GM21367 (cell line): ENCODE measurements around the gene ZDHHC3.
"Not testable (repeated sequence)": the region's sequence is repeated elsewhere in the genome, so short reads cannot be mapped to it uniquely, and the experiment has no call there.

Experiments
- ATAC-seq: cut with Tn5 transposase; IDR thresholded peaks from one replicate; pipeline ENCODE4 v1.9.1; 2021; ENCODE audit not compliant: unreplicated experiment

ZDHHC3 gene

GRCh38 chr3:44996556-44996969, 20.6 kb upstream of the ZDHHC3 start:
- no peak for ATAC-seq

GRCh38 chr3:44995142-44995770, 19.3 kb upstream of the ZDHHC3 start:
- no peak for ATAC-seq

GRCh38 chr3:44993471-44994205, 17.7 kb upstream of the ZDHHC3 start:
- ATAC-seq: no peak

- no peak for ATAC-seq
These were observed 16.8 kb upstream of the ZDHHC3 start for GRCh38 chr3:44992555-44993470.

GRCh38 chr3:44991326-44991725, 15.4 kb upstream of the ZDHHC3 start:
- no peak for ATAC-seq

GRCh38 chr3:44989636-44990373, 13.8 kb upstream of the ZDHHC3 start:
- ATAC-seq: no peak

GRCh38 chr3:44989141-44989540, 13.2 kb upstream of the ZDHHC3 start:
- ATAC-seq: no peak

GRCh38 chr3:44988073-44988472, 12.1 kb upstream of the ZDHHC3 start:
- no peak for ATAC-seq

GRCh38 chr3:44987332-44987731, 11.4 kb upstream of the ZDHHC3 start:
- no peak for ATAC-seq

GRCh38 chr3:44986330-44986729, 10.4 kb upstream of the ZDHHC3 start:
- ATAC-seq: not testable (repeated sequence)

- no peak for ATAC-seq
These were observed 8.4 kb upstream of the ZDHHC3 start for GRCh38 chr3:44984335-44984734.

GRCh38 chr3:44983484-44983941, 7.5 kb upstream of the ZDHHC3 start:
- no peak for ATAC-seq

GRCh38 chr3:44982817-44983216, 6.8 kb upstream of the ZDHHC3 start:
- no peak for ATAC-seq

GRCh38 chr3:44981751-44982150, 5.8 kb upstream of the ZDHHC3 start:
- ATAC-seq: no peak

GRCh38 chr3:44981220-44981619, 5.2 kb upstream of the ZDHHC3 start:
- no peak for ATAC-seq

GRCh38 chr3:44974416-44974815, 1.6 kb downstream of the ZDHHC3 start:
- ATAC-seq: no peak

- no peak for ATAC-seq
These were observed 5.0 kb downstream of the ZDHHC3 start for GRCh38 chr3:44970926-44971490.

GRCh38 chr3:44969828-44970179, 6.2 kb downstream of the ZDHHC3 start:
- no peak for ATAC-seq

GRCh38 chr3:44969154-44969827, 6.7 kb downstream of the ZDHHC3 start:
- no peak for ATAC-seq

- ATAC-seq: no peak
These were observed 7.5 kb downstream of the ZDHHC3 start for GRCh38 chr3:44968447-44968858.
